Naive B cell (primary cell): ENCODE measurements around the gene C16orf87. TPM values are rescaled to one million over a fixed set of nuclear protein-coding genes. Genes with fewer than 3 reads are reported as not detected.

Experiments
- ATAC-seq, 2 donors: fragments of 150-1000 bp; cut with Tn5 transposase; 2 replicates each; pipeline ENCODE4 v1.10.0; 2021; ENCODE audit warnings: low read depth in 2 of 2, mild to moderate bottlenecking in 2 of 2, moderate library complexity in 2 of 2
- DNase-seq: peaks from one replicate; pipeline ENCODE4 v3.0.0; 2022
- H3K27ac Mint-ChIP-seq, 6 donors: one replicate each; pipeline ENCODE4 v1.8.0; 2020 to 2022; ENCODE audit warnings: mild to moderate bottlenecking in 6 of 6, mixed read lengths in 6 of 6, moderate library complexity in 5 of 6, inconsistent platforms in 2 of 6
- H3K27me3 Mint-ChIP-seq, 3 donors: one replicate each; pipeline ENCODE4 v1.8.0; 2021 to 2022; ENCODE audit warnings: mixed read lengths in 3 of 3, mild to moderate bottlenecking in 1 of 3
- H3K36me3 Mint-ChIP-seq, 2 donors: one replicate each; pipeline ENCODE4 v1.8.0; 2020 to 2022; ENCODE audit warnings: mixed read lengths in 2 of 2, inconsistent platforms in 1 of 2, mild to moderate bottlenecking in 1 of 2
- H3K4me1 Mint-ChIP-seq, 3 donors: one replicate each; pipeline ENCODE4 v1.8.0; 2020 to 2022; ENCODE audit warnings: mixed read lengths in 3 of 3, inconsistent platforms in 1 of 3, mild to moderate bottlenecking in 1 of 3, moderate library complexity in 1 of 3
- H3K4me3 Mint-ChIP-seq, 8 donors: one replicate each; pipeline ENCODE4 v1.8.0; 2020 to 2022; ENCODE audit warnings: mild to moderate bottlenecking in 8 of 8, mixed read lengths in 8 of 8, moderate library complexity in 8 of 8, inconsistent platforms in 2 of 8
- H3K9me3 Mint-ChIP-seq, 7 donors: one replicate each; pipeline ENCODE4 v1.8.0; 2020 to 2022; ENCODE audit warnings: mixed read lengths in 7 of 7, mild to moderate bottlenecking in 5 of 7, inconsistent platforms in 2 of 7, moderate library complexity in 1 of 7
- polyA plus RNA-seq, 6 donors: library from polyadenylated mRNA; unstranded; fragments of 300-500 nt; fragmentation: Illumina TruSeq; gene quantifications; one replicate each; pipeline ENCODE4 v1.2.3, GENCODE V29; 2021; ENCODE audit warnings: low read depth in 6 of 6

Gene C16orf87
- polyA plus RNA-seq, 6 donors from 2014 or later: 9.2 to 13.9 (median 11.9) TPM

- Mint-ChIP-seq H3K36me3 (no peaks in the 10 kb centered on the region), H3K27me3 (peaks cover 0 to 4% (median 0%) of the 10 kb centered on the region in 3 donors), H3K4me1 (peaks cover 0 to 11% (median 3%) of the 10 kb centered on the region in 3 donors), H3K9me3 (no peaks in the 10 kb centered on the region), H3K27ac (no peak overlapping the region), H3K4me3 (no peak overlapping the region)
- DNase-seq (peak; percentile 42), ATAC-seq (peak; percentile 52 to 69)
Observed at GRCh38 chr16:46853713-46854443, 22.9 kb upstream of the C16orf87 start.

- H3K4me3 Mint-ChIP-seq: peak overlapping the region in 1 of 8 donors; percentile 43
- H3K27me3 Mint-ChIP-seq: peaks cover 0 to 7% (median 6%) of the 10 kb centered on the region in 3 donors
- H3K9me3 Mint-ChIP-seq: no peaks in the 10 kb centered on the region
- no peak for ATAC-seq
- H3K36me3 Mint-ChIP-seq: no peaks in the 10 kb centered on the region
- H3K4me1 Mint-ChIP-seq: peaks cover 0 to 11% (median 3%) of the 10 kb centered on the region in 3 donors
- no peak for DNase-seq
- H3K27ac Mint-ChIP-seq: peak overlapping the region in 2 of 6 donors; percentile 64 to 76
Observed at GRCh38 chr16:46852130-46852529, 21.1 kb upstream of the C16orf87 start.

DNA sequence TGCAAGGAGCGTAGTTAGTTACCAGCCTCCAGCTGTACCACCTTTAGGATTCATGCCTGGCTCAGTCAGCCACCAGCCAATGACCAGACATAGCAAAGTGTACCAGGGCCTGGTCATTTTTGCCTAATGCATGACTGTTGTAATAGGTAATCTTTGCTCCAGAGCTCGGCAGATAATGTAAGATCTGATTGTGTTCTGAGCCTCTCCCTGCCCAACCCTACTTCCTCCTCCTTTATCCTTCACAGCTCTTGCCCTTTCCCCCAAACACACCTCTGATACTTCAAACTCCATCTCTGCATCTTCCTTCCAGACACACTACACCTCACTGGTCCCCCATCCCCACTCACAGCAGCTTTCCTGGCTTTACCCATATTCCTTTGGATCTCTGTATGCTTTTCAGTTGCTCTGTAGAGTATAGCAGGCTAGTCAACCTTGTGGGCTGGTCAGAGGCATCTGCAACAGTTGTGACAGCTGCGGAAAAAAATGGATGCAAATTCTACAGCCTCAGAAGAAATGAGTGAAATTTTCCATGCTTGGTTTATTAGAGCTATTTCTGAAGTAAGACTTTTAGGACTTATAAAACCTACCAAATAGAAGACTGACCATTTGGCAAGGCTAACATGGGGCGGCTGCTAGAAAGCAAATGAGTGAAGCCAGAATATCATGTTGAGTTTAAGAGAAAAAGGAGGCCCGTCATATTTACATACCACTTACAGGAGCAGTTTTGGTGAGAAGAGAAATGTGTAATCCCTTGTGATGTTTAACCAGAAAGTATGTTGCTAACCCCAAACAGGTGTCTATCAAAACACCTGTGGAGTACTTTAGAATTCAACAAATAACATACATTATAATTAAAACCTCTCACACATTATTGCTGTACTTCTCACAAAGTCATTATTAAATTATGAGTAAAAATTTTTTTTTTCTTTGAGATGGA lies 19.9 kb upstream of the C16orf87 start:
- H3K27me3 Mint-ChIP-seq: peaks cover 0 to 9% (median 7%) of the 10 kb centered on the region in 3 donors
- DNase-seq (no peak), ATAC-seq (no peak)
- no peaks in the 10 kb centered on the region for H3K36me3 Mint-ChIP-seq
- H3K27ac Mint-ChIP-seq: no peak overlapping the region
- no peak overlapping the region for H3K4me3 Mint-ChIP-seq
- H3K9me3 Mint-ChIP-seq: no peaks in the 10 kb centered on the region
- H3K4me1 Mint-ChIP-seq: peaks cover 0 to 11% (median 3%) of the 10 kb centered on the region in 3 donors

DNA sequence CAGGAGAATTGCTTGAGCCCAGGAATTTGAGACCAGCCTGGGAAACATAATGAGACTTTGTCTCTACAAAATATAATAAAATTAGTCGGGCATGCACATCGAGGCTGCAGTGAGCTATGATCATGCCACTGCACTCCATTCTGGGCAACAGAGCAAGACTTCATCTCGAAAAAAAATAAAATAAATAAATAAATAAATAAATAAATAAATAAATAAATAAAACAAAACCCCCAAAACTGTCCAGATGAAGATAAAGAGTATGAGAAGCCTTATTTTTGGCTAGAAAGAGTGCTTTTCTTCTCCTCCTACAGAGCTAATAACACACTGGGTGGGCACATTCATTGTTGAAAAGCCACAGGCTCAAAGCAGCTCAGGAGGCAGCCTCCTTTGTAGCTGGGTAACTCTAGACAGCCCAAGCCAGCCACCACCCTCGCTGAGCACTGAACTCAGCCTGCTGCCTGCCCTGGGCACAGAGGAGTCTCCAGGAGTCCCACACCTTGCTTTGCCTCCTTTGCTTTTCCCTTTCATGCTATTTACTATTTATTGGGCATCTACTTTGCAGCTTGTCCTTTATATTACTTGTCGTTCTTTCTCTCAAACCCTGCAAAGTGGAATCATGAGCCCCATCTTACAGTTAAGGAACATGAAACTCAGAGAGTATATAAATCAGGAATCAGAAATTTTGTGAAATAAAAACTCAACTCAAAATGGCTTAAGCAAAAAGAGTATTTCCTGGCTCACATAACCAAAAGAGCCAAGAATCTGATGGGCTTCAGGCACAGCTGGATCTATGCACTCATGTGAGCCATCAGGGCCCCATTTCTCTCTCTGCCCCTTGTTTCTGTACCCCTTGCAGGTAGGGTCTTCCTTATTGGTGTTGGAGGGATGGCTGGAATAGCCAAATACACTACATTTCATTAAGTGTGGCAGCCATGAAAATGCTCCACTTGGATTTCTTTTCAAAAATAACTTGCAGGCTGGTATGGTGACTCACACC lies 18.1 kb upstream of the C16orf87 start:
- no peaks in the 10 kb centered on the region for H3K9me3 Mint-ChIP-seq
- no peak overlapping the region for H3K27ac Mint-ChIP-seq
- H3K4me1 Mint-ChIP-seq: peaks cover 0 to 13% (median 2%) of the 10 kb centered on the region in 3 donors
- H3K27me3 Mint-ChIP-seq: peaks cover 0 to 11% (median 7%) of the 10 kb centered on the region in 3 donors
- DNase-seq (no peak), ATAC-seq (no peak)
- H3K4me3 Mint-ChIP-seq: no peak overlapping the region
- no peaks in the 10 kb centered on the region for H3K36me3 Mint-ChIP-seq

GRCh38 chr16:46845952-46846351 lies 15.0 kb upstream of the C16orf87 start:
- Mint-ChIP-seq H3K27me3 (peaks cover 0 to 11% (median 7%) of the 10 kb centered on the region in 3 donors), H3K27ac (no peak overlapping the region), H3K4me1 (peaks cover 0 to 8% (median 0%) of the 10 kb centered on the region in 3 donors), H3K4me3 (no peak overlapping the region), H3K36me3 (peaks cover 0 to 4% of the 10 kb centered on the region in 2 donors), H3K9me3 (peaks cover 0 to 7% (median 0%) of the 10 kb centered on the region in 7 donors)
- ATAC-seq (no peak), DNase-seq (no peak)

GRCh38 chr16:46844771-46845170 lies 13.8 kb upstream of the C16orf87 start:
- H3K4me1 Mint-ChIP-seq: peaks cover 0 to 4% (median 0%) of the 10 kb centered on the region in 3 donors
- no peak overlapping the region for H3K27ac Mint-ChIP-seq
- H3K9me3 Mint-ChIP-seq: peaks cover 0 to 7% (median 0%) of the 10 kb centered on the region in 7 donors
- peaks cover 0 to 11% (median 4%) of the 10 kb centered on the region in 3 donors for H3K27me3 Mint-ChIP-seq
- H3K36me3 Mint-ChIP-seq: peaks cover 0 to 4% of the 10 kb centered on the region in 2 donors
- no peak for DNase-seq
- ATAC-seq: no peak
- peak overlapping the region in 5 of 8 donors; percentile 12 to 72 (median 44) for H3K4me3 Mint-ChIP-seq

DNA sequence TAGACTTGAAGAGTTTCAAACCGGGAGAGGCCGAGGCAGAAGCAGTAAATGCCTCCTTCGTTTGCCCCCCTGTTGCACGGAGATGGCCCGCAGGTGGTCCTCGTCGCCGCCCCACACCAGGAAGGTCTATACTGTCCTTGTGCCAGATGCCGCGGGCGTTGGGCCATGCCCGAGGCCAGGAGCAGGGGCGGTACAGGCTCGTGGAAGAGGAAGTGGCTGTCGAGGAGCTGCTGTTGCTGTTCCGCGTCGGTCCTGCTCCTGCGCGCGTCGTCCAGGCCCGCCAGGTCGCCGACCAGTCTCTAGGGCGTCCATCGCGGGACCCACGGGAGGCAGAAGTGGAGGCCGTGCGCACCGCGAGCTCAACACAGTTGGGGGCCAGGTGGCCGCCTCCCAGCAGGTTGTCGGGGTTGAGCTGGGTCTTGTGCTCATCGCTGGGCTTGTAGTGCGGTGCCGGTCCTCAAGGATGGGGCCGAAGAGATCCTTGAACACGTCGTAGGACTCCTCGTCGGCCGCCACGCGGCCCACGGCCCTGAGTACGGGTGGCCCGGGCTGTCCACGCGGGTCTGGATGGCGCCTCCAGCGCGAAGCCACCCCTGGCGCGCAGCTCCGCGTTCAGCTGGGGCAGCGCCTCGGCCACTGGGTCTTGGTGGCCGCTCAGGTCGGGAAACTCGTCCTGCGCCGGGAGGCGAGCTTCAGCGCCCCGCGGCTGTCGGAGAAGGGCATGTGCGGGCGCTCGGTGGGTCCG lies 13.1 kb upstream of the C16orf87 start:
- peak overlapping the region in 7 of 8 donors; percentile 43 to 82 (median 60) for H3K4me3 Mint-ChIP-seq
- H3K9me3 Mint-ChIP-seq: peaks cover 0 to 7% (median 0%) of the 10 kb centered on the region in 7 donors
- DNase-seq (no peak), ATAC-seq (peak; percentile 52 to 60)
- peaks cover 0 to 4% of the 10 kb centered on the region in 2 donors for H3K36me3 Mint-ChIP-seq
- peaks cover 0 to 11% (median 4%) of the 10 kb centered on the region in 3 donors for H3K27me3 Mint-ChIP-seq
- peak overlapping the region in 1 of 6 donors; percentile 21 for H3K27ac Mint-ChIP-seq
- peaks cover 0 to 4% (median 0%) of the 10 kb centered on the region in 3 donors for H3K4me1 Mint-ChIP-seq

GRCh38 chr16:46842192-46842895 lies 11.4 kb upstream of the C16orf87 start:
- H3K27me3 Mint-ChIP-seq: peaks cover 0 to 7% (median 0%) of the 10 kb centered on the region in 3 donors
- no peak overlapping the region for H3K27ac Mint-ChIP-seq
- H3K4me3 Mint-ChIP-seq: peak overlapping the region in 1 of 8 donors; percentile 44
- ATAC-seq (no peak), DNase-seq (no peak)
- H3K4me1 Mint-ChIP-seq: peaks cover 0 to 4% (median 0%) of the 10 kb centered on the region in 3 donors
- H3K9me3 Mint-ChIP-seq: peaks cover 0 to 7% (median 0%) of the 10 kb centered on the region in 7 donors
- H3K36me3 Mint-ChIP-seq: peaks cover 0 to 4% of the 10 kb centered on the region in 2 donors

DNA sequence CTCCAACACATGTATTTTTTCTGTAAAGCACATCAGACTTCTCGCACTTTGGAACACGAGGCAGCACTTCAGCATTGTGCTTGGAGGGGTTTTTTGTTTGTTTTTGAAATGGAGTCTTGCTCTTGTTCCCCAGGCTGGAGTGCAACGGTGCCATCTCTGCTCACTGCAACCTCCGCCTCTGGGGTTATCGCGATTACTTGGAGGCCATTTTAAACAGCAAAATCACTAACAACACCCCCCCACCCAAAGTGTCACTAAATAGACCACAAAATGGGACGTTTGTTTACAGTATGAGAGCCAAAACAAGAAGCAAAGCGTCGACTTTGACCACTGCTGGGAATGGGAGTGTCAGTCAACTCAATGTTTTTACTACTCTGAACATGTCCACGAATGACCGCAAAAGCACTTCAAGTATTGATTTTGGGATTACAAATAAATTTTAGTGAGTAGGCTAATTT lies 9.0 kb upstream of the C16orf87 start:
- Mint-ChIP-seq H3K4me3 (no peak overlapping the region), H3K4me1 (peaks cover 11 to 20% (median 13%) of the 10 kb centered on the region in 3 donors), H3K36me3 (peaks cover 0 to 4% of the 10 kb centered on the region in 2 donors), H3K27ac (peak overlapping the region in 1 of 6 donors; percentile 56), H3K9me3 (peaks cover 0 to 7% (median 0%) of the 10 kb centered on the region in 7 donors), H3K27me3 (no peaks in the 10 kb centered on the region)
- ATAC-seq (no peak), DNase-seq (no peak)

DNA sequence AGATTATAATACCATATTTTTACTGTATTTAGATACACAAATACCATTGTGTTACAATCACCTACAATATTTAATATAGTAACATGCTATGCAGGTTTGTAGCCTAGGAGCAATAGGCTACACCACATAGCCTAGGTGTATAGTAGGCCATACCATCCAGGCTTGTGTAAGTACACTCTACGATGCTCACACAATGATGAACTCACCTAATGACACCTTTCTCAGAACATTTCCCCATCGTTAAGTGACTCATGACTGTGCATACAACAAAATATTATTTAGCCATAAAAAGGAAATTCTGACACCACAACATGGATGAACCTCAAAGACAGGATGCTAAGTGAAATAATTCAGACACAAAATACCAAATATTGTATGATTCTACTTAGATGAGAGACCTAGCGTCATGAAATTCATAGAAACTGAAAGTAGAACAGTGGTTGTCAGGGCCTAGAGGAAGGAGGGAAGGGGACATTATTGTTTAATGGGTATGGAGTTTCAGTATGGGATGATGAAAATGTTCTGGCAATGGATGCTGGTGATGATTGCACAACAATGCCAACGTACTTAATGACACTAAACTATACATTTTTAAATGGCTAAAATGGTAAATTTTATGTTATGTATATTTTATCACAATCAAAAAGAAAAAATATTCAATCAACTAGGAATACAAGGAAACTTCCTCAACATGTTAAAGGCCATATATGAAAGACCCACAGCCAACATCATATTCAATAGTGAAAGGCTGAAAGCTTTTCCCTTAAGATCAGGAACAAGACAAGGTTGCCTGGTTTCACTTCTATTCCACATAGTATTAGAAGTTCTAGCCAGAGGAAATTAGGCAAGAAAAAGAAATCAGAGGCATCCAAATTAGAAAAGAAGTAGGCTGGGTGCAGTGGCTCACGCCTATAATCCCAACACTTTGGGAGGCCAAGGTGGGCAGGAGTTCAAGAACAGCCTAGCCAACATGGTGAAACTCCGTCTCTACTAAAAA lies 5.9 kb upstream of the C16orf87 start:
- no peaks in the 10 kb centered on the region for H3K27me3 Mint-ChIP-seq
- H3K4me1 Mint-ChIP-seq: peaks cover 30 to 44% (median 33%) of the 10 kb centered on the region in 3 donors
- peak overlapping the region in 3 of 8 donors; percentile 12 to 40 (median 15) for H3K4me3 Mint-ChIP-seq
- peak in 1 of 2 donors; percentile 28 for ATAC-seq
- no peak for DNase-seq
- H3K36me3 Mint-ChIP-seq: no peaks in the 10 kb centered on the region
- peak overlapping the region in 3 of 6 donors; percentile 2 to 51 (median 28) for H3K27ac Mint-ChIP-seq
- H3K9me3 Mint-ChIP-seq: no peaks in the 10 kb centered on the region
